Erythroblast (primary cell): ENCODE measurements around the gene EFHC2.

Experiments
- GATA1 ChIP-seq: IDR thresholded peaks from 2 replicates; pipeline ENCODE4 v1.6.1; 2011; ENCODE audit warnings: low read depth, mild to moderate bottlenecking, control low read depth, low read length, moderate library complexity
- POLR2A ChIP-seq: IDR thresholded peaks from 2 replicates; pipeline ENCODE4 v1.6.1; 2011; ENCODE audit warnings: mild to moderate bottlenecking, low read length

GRCh38 chrX:44290718-44291117 lies 52.8 kb downstream of the EFHC2 start:
- TF ChIP-seq POLR2A (no peak), GATA1 (no peak)
